Measurements from ENCODE around the gene ADCY7. TPM values are rescaled to one million over a fixed set of nuclear protein-coding genes. Genes with fewer than 3 reads are reported as not detected.

Gene ADCY7
- total and polyA plus RNA-seq, 10 donors: 9.8 to 158 (median 99.2) TPM

GRCh38 chr16:50227665-50228064 lies 38.7 kb upstream of the ADCY7 start:
- 81 to 85% (median 84%) methylated on average over 8 of the region's 8 CpGs for WGBS, 5 donors
- DNase-seq: no peak
- intact Hi-C loops (cut with DNase I; ENCODE audit: low total_unique reads): no loop called here
- H3K36me3 ChIP-seq: peaks cover 0 to 86% (median 49%) of the 10 kb centered on the region in 6 donors
- H3K4me1 ChIP-seq: no peaks in the 10 kb centered on the region
- H3K4me3 ChIP-seq: no peak overlapping the region
- no peaks in the 10 kb centered on the region for H3K27me3 ChIP-seq (replicated peaks in 1 of 7)
- H3K27ac ChIP-seq: no peak overlapping the region
- no peak for TF ChIP-seq POLR2AphosphoS5 (IDR thresholded peaks at IDR 0.05)
- TF ChIP-seq, protein P1, sequence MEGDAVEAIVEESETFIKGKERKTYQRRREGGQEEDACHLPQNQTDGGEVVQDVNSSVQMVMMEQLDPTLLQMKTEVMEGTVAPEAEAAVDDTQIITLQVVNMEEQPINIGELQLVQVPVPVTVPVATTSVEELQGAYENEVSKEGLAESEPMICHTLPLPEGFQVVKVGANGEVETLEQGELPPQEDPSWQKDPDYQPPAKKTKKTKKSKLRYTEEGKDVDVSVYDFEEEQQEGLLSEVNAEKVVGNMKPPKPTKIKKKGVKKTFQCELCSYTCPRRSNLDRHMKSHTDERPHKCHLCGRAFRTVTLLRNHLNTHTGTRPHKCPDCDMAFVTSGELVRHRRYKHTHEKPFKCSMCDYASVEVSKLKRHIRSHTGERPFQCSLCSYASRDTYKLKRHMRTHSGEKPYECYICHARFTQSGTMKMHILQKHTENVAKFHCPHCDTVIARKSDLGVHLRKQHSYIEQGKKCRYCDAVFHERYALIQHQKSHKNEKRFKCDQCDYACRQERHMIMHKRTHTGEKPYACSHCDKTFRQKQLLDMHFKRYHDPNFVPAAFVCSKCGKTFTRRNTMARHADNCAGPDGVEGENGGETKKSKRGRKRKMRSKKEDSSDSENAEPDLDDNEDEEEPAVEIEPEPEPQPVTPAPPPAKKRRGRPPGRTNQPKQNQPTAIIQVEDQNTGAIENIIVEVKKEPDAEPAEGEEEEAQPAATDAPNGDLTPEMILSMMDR (IDR thresholded peaks at IDR 0.05 in 8 of 11, conservative IDR thresholded peaks at IDR 0.05 in 3 of 11): no peak
- H3K9me3 ChIP-seq: no peaks in the 10 kb centered on the region

DNA sequence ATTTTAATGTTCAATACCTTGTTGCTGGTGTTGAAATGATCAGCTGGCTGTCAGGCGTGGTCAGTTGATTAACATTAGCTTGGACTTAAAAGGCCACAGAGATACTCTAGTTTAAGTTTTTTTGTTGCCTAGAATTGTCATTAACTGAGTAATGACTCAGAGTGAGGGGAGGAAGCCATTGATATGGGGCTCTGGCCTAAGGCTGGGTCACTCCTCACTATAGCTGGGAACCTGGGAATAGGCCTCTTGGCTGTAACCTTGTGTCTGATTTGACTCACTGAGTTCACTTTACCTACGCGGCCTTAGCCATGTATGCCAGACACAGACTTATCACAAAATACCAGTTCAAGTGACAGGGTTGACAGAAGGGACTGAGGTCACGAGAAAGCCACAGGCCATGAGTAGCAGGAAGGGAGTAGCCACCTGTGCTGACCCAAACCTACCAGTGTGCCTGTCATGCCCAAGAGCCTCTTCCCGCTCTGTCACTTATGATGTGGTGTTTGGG lies 37.9 kb upstream of the ADCY7 start:
- no peak for DNase-seq
- peaks cover 0 to 78% (median 45%) of the 10 kb centered on the region in 6 donors for H3K36me3 ChIP-seq
- H3K27ac ChIP-seq: no peak overlapping the region
- H3K4me1 ChIP-seq: no peaks in the 10 kb centered on the region
- 90 to 97% (median 92%) methylated on average over 5 of the region's 5 CpGs for WGBS, 5 donors
- no peak overlapping the region for H3K4me3 ChIP-seq
- TF ChIP-seq, protein P1 (IDR thresholded peaks at IDR 0.05 in 8 of 11, conservative IDR thresholded peaks at IDR 0.05 in 3 of 11): no peak
- TF ChIP-seq POLR2A (IDR thresholded peaks at IDR 0.05) (no peak), POLR2AphosphoS5 (IDR thresholded peaks at IDR 0.05) (no peak)
- H3K9me3 ChIP-seq: no peaks in the 10 kb centered on the region
- intact Hi-C loops (cut with DNase I; ENCODE audit: low total_unique reads): no loop called here
- no peaks in the 10 kb centered on the region for H3K27me3 ChIP-seq (replicated peaks in 1 of 7)

- intact Hi-C loops (cut with DNase I; ENCODE audit: low total_unique reads): no loop called here
- H3K27ac ChIP-seq: no peak overlapping the region
- TF ChIP-seq POLR2AphosphoS5 (IDR thresholded peaks at IDR 0.05) (no peak), POLR2A (IDR thresholded peaks at IDR 0.05) (no peak)
- TF ChIP-seq, protein P1 (IDR thresholded peaks at IDR 0.05 in 8 of 11, conservative IDR thresholded peaks at IDR 0.05 in 3 of 11): no peak
- no peaks in the 10 kb centered on the region for H3K9me3 ChIP-seq
- H3K27me3 ChIP-seq (replicated peaks in 1 of 7): no peaks in the 10 kb centered on the region
- no peak overlapping the region for H3K4me3 ChIP-seq
- 90 to 97% (median 95%) methylated on average over 10 of the region's 10 CpGs for WGBS, 5 donors
- peaks cover 0 to 70% (median 41%) of the 10 kb centered on the region in 6 donors for H3K36me3 ChIP-seq
- DNase-seq: no peak
- H3K4me1 ChIP-seq: no peaks in the 10 kb centered on the region
These were observed 37.1 kb upstream of the ADCY7 start for GRCh38 chr16:50229149-50229726.

DNA sequence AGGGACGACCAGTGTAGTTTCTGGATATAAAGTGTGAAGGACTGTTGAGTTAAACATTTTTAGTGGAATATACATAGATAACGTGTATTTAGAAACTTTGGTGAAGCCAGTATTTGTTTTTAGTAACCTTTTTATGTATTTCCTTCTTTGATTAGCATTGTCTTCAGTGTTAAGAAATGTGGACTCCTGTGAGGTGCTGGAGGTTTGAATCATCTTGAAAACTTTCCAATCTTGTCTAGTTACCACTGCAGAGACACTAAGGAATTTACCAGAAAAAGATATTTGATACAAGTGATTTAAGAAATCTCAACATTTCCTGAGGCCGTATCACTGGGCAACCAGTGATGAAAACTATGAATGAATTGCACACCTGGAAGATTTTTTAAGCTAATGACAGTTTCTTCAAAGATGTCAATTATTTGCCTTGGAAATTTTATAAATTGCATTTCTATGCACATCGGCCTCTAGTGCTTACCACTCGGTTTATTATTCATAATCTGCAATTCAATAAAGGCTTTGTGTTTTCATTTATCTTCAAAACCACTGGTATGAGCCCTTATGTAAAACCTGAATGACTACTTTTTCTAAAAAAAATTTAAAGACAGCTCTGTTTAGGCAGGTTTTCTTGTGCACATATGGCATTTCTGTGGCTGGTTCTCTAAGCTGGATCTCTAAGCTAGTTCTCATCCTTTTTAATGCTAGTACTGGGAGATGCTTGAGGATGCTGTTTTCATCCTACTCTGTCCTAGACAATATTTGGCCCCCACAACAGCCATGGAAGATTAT lies 31.4 kb upstream of the ADCY7 start:
- Histone ChIP-seq H3K27ac (no peak overlapping the region), H3K4me1 (no peaks in the 10 kb centered on the region), H3K36me3 (peaks cover 0 to 13% (median 0%) of the 10 kb centered on the region in 6 donors), H3K4me3 (no peak overlapping the region), H3K9me3 (no peaks in the 10 kb centered on the region), H3K27me3 (replicated peaks in 1 of 7) (no peaks in the 10 kb centered on the region)
- intact Hi-C loops (cut with DNase I; ENCODE audit: low total_unique reads): no loop called here
- 76 to 92% (median 87%) methylated on average over 5 of the region's 5 CpGs for WGBS, 5 donors
- TF ChIP-seq POLR2AphosphoS5 (IDR thresholded peaks at IDR 0.05) (no peak), POLR2A (IDR thresholded peaks at IDR 0.05) (no peak)
- TF ChIP-seq, protein P1 (IDR thresholded peaks at IDR 0.05 in 8 of 11, conservative IDR thresholded peaks at IDR 0.05 in 3 of 11): no peak
- DNase-seq: no peak
